LNCAP (cell line): ENCODE results near the gene NKAIN2.
A peak's percentile ranks its signal among the peaks of the same experiment; 100 is the strongest.

Source experiments
- TF ChIP-seq, protein P1 (sequence below): fragments of 450-650 bp; IDR thresholded peaks from 2 replicates; pipeline ENCODE4 v1.5.1; 2017; ENCODE audit warnings: mild to moderate bottlenecking

Gene NKAIN2

DNA sequence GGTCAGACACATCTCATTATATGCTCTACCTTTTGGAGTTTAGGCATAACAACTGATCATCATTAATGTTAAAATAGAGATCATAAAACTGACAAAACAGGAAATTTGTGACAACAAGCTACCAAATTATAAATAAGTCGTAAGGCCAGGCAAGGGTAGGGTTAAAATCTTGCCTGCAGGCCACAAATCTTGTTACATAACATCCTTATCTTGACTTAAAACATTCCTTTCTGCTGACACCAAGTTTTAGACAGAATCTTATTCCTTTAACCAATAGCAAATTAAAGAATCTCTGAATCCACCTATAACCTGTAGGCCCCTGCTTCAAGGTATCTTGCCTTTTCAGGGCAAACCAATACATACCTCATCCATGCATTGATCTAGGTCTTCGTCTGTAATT is 32.5 kb upstream of the NKAIN2 start:
- TF ChIP-seq, protein P1, sequence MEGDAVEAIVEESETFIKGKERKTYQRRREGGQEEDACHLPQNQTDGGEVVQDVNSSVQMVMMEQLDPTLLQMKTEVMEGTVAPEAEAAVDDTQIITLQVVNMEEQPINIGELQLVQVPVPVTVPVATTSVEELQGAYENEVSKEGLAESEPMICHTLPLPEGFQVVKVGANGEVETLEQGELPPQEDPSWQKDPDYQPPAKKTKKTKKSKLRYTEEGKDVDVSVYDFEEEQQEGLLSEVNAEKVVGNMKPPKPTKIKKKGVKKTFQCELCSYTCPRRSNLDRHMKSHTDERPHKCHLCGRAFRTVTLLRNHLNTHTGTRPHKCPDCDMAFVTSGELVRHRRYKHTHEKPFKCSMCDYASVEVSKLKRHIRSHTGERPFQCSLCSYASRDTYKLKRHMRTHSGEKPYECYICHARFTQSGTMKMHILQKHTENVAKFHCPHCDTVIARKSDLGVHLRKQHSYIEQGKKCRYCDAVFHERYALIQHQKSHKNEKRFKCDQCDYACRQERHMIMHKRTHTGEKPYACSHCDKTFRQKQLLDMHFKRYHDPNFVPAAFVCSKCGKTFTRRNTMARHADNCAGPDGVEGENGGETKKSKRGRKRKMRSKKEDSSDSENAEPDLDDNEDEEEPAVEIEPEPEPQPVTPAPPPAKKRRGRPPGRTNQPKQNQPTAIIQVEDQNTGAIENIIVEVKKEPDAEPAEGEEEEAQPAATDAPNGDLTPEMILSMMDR, result no peak

DNA sequence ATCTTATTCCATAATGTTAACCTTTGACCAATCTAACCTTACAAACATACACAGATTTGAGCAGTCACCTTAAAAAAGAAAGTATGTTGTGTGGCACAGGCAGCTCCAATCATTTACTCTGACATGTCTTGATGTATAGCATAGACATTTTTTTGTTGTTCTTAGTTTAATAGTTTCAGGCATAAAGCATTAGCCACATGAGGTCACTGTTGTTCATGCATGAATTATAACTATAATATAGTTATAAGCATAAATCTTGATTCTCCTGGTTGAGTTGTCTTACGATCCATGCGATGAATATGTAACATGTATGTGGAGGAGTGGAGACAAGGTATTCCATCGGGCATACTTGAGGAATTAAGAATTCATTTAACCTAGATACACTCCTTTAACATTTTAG is 26.1 kb upstream of the NKAIN2 start:
- TF ChIP-seq, protein P1, result peak; percentile 67

GRCh38 chr6:123780021-123780420 is 23.6 kb upstream of the NKAIN2 start:
- TF ChIP-seq, protein P1, result no peak

DNA sequence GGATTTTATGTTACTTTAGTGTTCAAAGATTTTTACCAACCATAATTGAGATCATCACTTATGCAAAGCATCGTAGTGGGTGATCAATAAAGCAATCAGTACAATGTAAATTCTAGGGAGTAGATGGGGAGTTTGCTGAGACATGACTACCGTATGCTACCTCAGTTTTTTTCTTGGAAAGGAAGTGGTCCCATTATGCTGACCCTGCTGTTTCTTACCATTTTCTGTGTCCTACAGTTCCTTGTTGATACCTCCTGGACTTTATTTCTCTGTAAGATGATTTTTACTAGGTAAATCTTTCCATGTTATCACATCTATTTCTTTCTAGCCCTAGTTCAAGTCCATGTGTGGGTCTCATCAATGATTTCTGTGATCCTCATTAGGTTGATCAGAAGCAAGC is 19.3 kb upstream of the NKAIN2 start:
- TF ChIP-seq, protein P1, result no peak

DNA sequence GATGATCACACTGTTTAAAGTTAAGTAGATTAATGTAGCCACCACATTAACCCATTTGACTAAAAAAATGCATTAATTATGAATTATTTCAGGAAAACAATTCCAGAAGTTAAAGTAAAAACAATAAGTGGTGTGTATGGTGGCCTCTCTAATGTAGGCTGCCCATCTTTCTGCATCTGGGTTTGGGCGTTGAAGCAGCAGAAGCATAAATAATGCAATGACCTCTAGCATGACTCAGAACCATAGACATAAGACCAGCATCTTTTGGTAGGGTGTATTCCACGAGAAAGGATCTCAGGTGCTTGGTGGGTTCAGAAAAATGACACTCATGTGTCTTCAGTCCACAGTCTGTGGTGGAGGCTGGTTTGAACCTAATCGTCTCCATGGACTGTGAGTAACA is 18.6 kb upstream of the NKAIN2 start:
- TF ChIP-seq, protein P1, result no peak

DNA sequence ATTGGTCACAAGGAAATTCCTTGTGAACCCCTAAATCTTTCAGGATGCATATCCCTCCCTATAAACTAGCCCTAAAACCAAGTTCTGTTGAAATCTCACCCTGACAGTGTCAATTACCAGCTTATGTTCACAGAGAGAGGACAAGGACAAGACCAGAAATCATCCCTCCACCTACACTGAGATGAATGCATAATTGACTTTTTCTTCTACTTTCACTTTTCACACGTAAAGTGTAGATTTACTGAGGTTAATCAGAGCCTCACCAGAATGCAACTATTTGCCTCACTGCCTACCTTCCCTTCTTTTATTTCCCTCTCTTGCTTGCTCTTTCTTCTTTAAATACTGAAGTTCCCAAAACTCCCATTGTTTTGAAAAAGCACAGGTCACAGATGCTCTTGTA is 15.3 kb upstream of the NKAIN2 start:
- TF ChIP-seq, protein P1, result no peak

DNA sequence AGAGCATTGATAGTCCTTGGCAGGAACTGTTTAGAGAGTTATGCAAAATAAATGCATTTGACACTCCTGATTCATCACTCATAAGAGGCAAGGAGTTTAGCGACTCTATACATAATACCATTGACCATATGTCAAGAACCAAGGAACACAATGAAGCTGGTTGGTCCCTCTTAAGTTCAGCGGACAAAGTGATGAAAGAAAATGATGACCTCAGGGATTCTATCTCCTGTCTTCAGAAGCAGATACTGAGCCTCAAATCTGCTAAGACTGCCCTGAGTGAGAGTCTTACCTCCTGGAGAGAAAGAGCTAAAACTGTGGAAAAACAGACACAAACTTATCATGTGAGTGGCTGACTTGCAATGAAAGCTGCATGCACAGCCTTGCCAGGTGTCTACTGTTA is 9.5 kb upstream of the NKAIN2 start:
- TF ChIP-seq, protein P1, result no peak

- TF ChIP-seq, protein P1, result no peak
These were observed 8.9 kb upstream of the NKAIN2 start for GRCh38 chr6:123794799-123795198.
